ENCODE results near the gene SAA1.

SAA1 gene

DNA sequence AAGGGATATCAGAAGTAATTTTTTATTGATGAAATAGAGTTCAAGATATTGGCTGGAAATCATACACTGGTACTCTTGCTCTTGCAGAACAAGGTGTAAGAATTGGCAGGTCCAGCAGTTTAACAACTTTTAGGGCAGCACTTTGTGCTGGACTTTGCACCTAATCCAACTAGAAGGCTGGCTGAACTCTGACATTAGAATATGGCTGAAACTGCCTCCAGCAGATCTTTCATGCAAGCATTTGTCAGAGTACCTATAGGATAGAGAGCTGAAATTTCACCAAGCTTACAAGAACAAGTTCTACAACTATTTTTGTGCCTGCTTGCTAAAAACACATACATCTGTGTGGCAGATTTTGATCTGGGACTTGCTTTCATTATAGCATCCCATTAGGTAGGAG lies 38.7 kb downstream of the SAA1 start:
- no peak overlapping the region for H3K4me3 ChIP-seq (ENCODE audit: low read depth, low read length)
- TF ChIP-seq CTCF (IDR thresholded peaks at IDR 0.05; ENCODE audit: low read depth, low read length): no peak

DNA sequence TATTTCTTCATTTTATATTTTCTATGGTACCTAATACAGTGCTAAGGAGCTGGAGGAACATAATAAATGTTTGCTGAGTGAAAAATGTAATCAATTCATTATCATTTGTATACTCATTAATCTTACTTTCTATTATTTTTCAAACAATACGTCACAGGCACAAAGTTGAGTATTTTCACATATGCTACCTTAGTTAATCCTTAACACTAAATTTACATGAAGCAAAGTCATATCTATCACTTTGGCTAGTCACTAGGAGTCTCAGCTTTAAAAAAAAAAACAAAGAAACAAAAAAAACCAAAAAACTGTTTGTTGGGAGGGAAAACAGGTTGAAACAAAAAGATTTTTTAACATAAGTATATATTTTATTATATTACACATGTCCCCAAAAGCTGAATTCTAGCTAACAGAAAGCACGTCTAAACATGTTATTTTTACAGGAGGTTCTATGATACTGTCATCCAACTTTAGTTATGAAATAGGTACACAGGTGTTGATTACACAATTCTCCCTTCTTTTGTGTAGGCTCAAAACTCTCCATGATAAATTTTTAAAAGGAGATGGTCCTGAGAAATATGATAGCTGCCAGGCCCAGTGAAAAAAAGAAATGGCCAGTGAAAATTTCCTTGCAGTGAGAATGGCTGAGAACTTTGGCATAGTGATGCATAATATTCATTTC lies 41.5 kb downstream of the SAA1 start:
- TF ChIP-seq CTCF (IDR thresholded peaks at IDR 0.05; ENCODE audit: low read depth, low read length): no peak
- no peak overlapping the region for H3K4me3 ChIP-seq (ENCODE audit: low read depth, low read length)

DNA sequence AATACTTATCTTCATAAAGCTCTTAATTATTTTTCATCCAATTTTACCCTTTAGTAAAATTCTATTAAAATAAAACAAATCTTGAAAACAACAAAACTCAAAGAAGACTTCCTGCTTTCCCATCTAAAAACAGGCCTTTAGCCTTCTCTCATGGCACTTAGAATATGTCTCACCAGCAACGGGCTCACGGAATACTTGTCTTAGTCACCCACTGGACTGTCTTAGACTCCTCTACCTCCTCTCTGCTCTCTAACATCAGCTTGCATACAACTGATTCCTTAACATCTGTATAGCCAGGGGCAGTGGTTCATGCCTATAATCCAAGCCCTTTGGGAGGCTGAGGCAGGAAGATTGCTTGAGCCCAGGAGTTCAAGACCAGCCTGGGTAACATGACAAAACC lies 42.2 kb downstream of the SAA1 start:
- TF ChIP-seq CTCF (IDR thresholded peaks at IDR 0.05; ENCODE audit: low read depth, low read length): no peak
- H3K4me3 ChIP-seq (ENCODE audit: low read depth, low read length): no peak overlapping the region

DNA sequence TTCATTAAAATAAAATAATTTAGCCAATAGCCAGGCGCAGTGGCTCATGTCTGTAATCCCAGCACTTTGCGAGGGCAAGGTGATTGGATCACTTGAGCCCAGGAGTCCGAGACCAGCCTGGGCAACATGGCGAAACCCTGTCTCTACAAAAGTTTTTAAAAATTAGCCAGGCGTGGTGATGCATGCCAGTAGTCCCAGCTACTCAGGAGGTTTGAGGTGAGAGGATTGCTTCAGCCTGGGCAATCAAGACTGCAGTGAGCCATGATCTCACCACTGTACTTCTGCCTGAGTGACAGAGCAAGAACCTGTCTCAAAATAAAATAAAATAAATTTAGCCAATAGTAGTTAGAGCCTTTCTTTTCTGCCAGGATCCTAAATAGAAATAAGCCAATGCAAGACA lies 43.6 kb downstream of the SAA1 start:
- TF ChIP-seq CTCF (IDR thresholded peaks at IDR 0.05; ENCODE audit: low read depth, low read length): no peak
- H3K4me3 ChIP-seq (ENCODE audit: low read depth, low read length): no peak overlapping the region

DNA sequence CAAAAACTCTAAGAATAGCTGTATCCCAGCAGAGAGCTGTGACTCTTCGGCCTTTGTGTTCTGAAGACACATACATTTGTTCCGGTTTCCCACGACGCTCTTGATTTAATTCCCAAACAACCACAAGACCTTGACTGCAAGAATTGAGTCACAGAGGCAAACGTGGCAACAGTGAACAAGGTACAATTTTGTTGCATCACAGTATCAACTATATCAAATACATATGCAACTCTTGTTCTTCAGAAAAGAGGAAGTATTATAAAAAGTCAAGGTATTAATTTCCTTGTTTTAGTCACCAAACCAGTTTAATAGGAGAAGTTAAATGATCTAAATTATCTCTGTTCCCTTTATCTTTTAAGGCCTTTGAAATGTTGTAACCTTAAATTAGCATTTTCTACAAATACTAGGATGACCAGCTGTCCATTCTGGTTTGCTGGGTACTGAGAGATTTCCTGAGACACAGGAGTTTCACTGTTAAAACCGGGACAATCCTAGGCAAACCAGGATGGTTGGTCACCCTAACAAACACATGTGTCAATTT lies 44.8 kb downstream of the SAA1 start:
- TF ChIP-seq CTCF (IDR thresholded peaks at IDR 0.05; ENCODE audit: low read depth, low read length): no peak
- no peak overlapping the region for H3K4me3 ChIP-seq (ENCODE audit: low read depth, low read length)

DNA sequence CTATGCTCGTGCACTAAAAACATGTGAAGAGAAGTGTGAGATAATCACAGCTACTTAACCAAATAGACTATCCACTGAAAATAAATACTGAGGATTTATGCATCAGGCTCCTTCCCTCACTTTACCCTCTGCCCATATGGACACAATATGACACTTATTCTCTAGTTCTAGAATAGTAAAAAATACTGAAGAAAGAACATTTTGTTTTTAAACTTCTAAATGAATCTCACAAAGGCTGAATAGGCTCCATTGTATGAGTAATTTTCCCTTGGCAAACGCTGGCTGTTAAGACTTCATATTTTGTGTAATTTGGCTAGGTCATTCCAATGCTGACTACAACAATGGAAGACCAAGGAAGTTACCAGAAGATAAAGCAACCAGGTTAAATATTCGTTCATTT lies 45.9 kb downstream of the SAA1 start:
- no peak overlapping the region for H3K4me3 ChIP-seq (ENCODE audit: low read depth, low read length)
- TF ChIP-seq CTCF (IDR thresholded peaks at IDR 0.05; ENCODE audit: low read depth, low read length): no peak

DNA sequence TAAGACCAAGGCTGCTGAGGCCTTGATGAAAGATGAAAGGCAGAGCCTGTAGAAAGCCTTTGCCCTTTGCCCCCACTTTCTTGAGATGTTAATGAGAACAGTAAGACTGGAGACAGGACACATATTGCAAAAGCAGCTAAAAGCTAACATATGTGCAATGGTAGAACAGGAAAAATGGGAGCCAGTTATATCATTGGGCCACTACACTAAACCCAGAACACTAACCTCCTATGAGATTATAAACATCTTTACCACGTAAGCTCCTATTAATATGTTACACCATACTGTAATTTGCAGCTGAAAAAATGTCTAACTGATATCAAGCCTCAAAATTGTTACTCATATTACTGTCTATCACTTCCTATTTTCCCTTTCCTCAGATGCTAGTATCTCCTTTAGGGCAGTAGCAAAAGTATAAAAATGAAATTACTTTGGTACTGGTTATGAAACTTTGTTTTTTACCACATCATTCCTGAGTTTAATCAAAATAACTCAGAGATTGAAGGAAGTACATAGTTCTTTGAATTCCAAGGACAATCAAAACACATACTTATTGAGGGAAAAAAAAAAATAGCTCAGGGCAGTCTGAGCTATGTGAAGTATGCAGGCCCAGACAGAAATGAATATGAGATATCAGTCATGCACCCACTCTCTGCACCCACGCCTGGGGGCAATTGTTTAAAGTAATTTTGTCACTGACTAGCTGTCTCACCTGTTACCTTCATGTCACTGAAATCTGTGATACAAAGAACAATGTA lies 46.8 kb downstream of the SAA1 start:
- no peak overlapping the region for H3K4me3 ChIP-seq (ENCODE audit: low read depth, low read length)
- no peak for TF ChIP-seq CTCF (IDR thresholded peaks at IDR 0.05; ENCODE audit: low read depth, low read length)

Data from WI38 (cell line).